HG03064 (cell line): Measurements from ENCODE around the gene ARID4A.
"Not testable (repeated sequence)": the region's sequence is repeated elsewhere in the genome, so short reads cannot be mapped to it uniquely, and the experiment has no call there.

Source experiments
- ATAC-seq: cut with Tn5 transposase; IDR thresholded peaks from one replicate; pipeline ENCODE4 v1.9.1; 2021; ENCODE audit warnings: low read depth; ENCODE audit not compliant: unreplicated experiment

ARID4A gene

DNA sequence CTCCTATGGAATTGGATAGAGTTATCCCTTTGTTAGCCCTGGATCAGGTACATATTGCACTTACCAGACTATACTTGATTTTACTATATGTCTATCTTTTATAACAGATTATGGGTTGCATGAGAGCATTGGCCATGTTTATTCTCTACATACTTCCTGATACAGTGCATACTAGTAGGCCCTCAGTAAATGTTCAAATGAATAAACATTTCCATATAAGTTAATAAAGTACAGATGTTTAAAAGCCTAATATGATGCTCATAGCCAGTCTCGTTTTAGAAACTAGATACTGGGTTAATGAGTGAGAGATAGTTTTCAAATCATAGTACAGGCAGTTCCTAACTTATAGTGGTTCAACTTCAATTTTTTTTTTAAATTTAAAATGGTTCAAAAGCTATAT is 57.9 kb downstream of the ARID4A start:
- no peak for ATAC-seq

DNA sequence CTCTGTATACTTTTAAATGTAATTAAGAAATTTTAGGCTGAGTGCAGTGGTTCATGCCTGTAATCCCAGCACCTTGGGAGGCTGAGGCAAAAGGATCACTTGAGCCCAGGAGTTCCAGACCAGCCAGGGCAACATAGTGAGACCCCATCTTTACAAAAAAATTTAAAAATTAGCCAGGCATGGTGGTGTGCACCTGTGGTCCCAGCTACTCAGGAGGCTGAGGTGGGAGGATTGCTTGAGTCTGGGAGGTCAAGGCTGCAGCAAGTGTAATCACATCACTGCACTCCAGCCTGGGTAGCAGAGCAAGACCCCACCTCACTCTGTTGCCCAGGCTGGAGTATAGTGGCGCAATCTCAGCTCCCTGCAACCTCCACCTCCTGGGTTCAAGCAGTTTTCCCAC is 63.9 kb downstream of the ARID4A start:
- ATAC-seq, result not testable (repeated sequence)

DNA sequence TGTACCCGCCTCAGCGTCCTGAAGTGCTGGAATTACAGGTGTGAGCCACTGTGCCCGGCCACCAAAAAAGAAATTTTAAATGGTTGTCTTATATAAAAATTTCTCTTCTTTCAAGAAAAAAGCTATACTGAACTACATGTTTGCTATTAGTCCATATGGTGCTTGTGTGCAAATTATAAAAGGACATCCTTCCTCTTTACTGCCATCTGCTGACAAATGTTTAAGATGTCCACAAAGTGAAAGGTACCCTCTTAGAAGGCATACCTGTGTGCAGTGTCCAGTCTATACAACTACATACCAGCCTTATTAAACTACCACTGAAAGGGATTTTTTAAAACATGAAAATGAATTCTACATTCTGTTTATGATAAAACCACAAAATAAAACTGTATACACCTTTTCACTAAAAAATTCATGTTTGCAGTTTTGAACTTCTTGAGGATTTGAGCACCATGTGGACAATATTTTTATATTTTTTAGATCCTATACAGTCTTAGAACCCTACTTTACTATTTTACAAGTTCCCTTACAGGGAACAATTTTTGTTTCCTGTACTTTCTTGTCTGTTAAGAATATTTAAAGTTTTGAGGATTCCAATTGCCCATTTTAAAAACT is 64.5 kb downstream of the ARID4A start:
- ATAC-seq, result no peak

DNA sequence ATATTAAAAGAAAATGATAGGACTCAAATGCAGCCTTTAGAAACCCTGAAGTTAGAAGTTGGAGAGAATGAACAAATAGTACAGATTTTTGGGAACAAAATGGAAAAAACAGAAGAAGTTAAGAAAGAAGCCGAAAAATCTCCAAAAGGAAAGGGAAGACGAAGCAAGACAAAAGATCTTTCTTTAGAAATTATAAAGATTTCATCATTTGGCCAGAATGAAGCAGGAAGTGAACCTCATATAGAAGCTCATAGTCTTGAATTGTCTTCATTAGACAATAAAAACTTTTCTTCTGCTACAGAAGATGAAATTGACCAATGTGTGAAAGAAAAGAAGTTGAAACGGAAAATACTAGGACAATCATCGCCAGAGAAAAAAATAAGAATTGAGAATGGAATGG is 66.0 kb downstream of the ARID4A start:
- ATAC-seq, result no peak

DNA sequence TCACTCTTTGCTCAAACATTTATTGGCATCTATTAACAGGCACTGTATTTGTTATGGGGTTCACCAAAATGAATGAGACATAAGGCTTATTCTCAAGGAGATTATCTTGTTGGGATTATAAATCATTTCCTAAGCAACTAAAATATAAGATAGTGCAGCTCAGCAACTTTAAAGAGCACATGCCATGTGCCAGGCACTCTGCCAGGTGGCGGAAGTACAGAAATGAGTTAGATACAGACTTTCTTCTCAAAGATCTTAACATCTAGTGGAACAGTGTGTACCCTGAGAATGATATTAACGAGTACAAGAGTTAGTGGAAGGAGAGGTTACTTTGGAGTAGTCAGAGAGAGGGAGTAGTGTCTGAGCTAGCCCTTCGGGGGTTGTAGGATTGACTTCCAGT is 68.9 kb downstream of the ARID4A start:
- ATAC-seq, result no peak

DNA sequence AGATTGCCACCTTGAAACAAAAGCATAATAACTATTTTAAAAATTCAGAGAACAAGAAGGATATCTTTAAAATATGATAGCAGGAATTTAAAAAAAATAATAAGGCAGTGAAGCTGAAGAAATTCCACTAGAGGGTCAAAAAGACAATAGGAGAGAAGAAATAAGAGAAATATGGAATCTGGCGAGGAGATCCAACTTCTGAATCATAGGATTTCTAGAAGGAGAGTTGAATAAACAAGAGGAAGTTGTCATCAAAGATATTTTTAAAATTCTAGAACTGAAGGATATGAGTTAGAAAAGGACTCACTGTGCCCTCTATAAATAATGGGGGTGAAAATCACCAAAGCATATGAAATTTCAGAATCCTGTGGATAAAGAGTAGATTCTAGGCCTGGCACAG is 70.6 kb downstream of the ARID4A start:
- ATAC-seq, result no peak

DNA sequence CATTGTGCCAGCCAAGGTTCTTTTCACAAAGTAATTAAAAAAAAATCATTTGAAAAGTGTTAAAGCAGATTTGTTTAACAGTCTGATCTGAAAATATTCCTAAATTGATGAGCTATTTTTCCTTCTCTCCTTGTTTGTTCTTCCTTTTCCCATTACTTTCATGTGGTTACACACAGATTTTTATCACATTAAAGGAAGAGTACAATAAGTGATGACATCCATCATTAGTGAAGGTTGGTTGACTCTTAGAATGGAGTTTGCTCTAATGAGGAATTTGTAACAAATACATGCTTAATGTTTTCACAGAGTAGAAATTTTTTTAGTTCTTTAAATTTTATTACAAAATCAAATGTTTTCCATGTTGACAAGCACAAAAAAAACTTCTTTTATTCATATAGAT is 78.4 kb downstream of the ARID4A start:
- no peak for ATAC-seq

DNA sequence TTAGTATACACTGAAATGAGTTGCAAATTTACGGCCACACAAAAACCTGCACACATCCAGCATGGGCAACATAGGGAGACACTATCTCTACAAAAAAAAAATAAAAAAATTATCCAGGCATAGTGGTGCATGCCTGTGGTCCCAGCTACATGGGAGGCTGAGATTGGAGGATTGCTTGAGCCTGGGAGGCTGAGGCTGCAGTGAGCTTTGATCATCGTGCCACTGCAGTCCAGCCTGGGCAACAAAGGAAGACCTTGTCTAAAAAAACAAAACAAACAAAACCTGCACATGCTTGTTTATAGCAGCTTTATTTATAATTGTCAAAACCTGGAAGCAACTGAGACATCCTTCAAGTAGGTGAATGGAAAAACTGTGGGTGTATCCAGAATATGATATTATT is 92.5 kb downstream of the ARID4A start:
- no peak for ATAC-seq

DNA sequence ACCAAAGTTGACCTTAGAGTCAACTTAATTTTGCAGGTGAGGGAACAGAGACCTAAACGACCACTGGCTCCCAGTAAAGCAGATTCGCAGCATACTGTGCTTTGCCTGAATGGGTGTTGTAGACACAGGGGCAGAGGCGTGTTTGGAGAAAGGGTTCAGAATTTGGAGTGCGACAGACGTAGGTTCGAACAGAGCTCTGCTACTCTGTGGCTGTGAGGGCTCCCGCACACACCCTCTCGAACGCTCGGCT is 97.1 kb downstream of the ARID4A start:
- ATAC-seq, result peak; percentile 12

DNA sequence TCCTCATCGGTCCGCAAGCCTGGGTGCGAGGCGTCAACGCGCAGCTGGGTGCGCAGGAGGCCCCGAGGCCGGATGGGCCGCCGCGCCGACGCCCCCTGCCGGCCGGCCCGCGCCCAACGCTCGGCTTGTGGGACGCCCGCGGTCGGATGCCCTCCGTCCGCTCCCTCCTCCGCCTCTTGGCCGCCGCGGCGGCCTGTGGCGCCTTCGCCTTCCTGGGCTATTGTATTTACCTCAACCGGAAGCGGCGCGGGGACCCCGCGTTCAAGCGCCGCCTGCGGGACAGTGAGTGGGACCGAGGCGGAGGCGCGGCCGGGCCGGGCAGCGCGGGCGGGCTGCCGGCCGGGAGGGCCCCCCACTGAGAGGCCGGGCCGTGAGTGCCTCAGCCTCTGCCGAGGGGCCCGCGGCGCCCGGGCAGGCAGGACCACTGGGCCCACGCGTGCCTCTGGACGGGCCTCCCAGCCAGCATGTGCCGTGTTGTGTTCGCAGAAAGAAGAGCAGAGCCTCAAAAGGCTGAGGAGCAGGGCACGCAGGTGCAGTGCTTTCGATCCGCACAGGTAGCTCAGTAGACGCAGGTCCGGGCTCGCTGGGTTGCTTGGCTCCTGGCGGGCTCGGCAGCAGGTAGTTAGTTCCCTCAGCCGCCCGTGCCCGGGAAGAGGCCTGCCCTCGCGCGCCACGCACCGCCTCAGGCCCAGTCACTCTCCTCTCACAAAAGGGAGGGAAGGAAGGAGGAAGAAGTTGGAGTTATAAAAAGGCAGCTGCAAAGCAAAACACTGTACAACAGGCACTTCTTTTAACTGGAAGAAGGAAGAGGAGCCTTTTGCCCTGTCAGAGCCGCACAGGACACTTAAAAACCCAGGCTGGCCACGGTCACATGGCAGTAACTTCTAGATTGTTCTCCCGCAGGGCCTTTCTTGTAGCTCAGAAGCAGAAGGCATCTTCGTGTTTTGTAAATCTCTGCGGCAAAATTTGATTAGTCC is 97.7 kb downstream of the ARID4A start, which contains the start of gene TOMM20L:
Gene TOMM20L (plus strand): TSS at position 119 of the 977 bp plus-strand sequence. CDS start 28 bp downstream, at position 147.
- ATAC-seq, result peak; percentile 90

DNA sequence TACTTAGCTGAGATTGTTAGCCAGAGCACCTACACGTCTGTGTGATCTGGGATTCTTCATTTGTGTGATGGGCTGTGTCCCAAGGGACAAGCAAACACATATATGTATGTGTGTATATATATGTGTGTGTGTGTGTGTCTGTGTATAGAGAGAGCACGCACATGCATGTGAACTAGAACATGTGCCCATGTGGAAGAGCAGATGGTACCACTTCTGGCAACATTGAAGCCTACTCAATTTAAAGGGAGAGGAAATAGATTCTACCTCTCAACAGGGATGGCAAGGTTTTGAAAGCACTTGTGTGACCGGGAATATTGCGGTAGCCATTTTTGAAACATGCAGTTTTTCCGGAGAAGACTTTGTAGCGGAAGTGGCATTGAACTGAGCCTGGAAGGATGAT is 98.8 kb downstream of the ARID4A start:
- ATAC-seq, result no peak

DNA sequence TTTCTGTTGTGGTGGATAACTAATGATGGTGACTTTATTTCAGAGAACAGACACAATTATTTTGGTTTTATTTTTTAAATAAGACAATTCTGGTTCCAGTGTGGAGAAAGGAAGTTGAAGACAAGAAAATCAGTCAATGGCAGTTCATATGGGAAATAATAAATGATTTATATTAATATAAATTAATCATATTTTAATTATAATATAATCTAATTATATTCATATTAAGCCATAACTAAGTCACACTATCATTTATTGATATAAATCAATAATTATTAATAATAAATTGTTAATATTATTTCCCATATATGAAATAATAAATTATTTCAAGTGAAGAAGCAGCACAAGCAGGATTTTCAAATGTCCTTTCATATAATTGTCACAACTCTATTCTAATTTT is 100.1 kb downstream of the ARID4A start:
- ATAC-seq, result no peak

DNA sequence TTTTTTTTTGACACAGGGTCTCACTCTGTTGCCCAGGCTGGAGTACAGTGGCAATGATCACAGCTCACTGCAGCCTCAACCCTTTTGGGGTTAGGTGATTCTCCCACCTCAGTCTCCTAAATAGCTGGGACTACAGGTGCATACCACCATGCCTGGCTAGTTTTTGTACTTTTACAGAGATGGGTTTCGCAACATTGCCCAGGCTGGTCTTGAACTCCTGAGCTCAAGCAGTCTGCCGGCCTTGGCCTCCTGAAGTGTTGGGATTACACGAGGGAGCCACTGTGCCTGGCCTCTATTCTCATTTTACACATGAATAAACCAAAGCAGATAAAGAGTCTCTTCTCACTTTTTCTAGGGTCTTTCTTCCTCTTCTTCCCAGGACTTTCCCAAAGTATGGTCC is 100.5 kb downstream of the ARID4A start:
- no peak for ATAC-seq

DNA sequence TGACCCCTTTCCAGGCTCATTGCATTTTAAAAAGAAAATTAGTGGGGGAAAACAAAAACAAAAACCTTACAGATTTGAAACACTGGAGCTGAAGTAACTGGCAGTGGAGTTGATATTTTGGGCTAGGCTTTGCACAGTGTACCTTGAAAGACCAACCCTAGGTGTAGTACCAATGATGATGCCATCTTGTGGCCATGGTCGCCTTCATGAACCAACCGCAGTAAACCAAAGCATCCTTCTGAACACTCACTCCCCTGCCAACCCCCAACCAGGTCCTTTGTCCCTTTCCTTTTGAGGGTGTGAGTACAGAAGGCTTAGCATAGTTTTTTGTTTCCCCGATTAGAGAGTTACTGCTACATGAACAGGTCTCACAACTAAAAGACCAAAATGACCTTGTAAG is 103.2 kb downstream of the ARID4A start:
- no peak for ATAC-seq

DNA sequence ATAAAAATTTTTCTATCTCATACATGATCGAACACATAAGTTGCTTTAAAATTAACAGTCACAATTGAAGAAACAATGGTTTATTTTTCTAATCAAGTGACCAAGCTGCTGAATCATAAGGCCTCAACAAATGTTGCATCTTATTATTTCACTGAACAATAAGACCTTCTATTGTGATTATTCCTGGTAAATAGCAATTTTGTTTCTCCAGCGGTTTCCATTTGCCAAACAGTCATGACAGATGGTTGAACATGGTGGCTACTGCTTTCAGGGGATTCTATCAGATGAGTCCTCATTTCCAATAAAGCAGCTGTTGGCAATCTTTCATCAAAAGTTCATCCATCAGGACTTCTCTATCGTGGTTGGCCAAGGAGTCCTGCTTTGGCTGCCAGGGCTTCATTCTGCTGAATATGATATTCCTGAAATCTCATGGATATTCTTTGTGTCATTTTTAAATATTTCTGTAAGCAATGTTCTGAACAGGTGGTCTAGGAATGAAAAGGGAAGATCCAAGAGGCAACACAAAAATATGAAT is 110.4 kb downstream of the ARID4A start:
- ATAC-seq, result no peak

DNA sequence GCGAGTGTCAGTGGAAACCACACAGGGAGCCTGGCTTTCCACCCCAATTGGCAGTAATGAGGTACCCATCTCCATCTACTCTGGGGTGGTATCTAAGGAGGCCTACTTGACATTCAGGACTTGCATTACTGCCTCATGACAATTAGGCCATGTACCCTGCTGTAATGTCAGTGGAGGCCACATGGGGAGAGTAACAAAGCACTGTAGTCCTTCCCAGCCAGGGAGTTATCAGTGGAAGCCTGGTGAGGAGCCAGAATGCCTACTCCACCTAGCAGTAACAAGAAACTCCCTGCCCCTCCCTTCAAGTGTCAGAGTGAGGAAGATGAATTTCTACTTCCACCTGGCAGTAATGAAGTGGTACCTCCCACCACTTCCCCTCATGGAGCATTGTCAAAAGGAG is 116.5 kb downstream of the ARID4A start:
- ATAC-seq, result no peak

DNA sequence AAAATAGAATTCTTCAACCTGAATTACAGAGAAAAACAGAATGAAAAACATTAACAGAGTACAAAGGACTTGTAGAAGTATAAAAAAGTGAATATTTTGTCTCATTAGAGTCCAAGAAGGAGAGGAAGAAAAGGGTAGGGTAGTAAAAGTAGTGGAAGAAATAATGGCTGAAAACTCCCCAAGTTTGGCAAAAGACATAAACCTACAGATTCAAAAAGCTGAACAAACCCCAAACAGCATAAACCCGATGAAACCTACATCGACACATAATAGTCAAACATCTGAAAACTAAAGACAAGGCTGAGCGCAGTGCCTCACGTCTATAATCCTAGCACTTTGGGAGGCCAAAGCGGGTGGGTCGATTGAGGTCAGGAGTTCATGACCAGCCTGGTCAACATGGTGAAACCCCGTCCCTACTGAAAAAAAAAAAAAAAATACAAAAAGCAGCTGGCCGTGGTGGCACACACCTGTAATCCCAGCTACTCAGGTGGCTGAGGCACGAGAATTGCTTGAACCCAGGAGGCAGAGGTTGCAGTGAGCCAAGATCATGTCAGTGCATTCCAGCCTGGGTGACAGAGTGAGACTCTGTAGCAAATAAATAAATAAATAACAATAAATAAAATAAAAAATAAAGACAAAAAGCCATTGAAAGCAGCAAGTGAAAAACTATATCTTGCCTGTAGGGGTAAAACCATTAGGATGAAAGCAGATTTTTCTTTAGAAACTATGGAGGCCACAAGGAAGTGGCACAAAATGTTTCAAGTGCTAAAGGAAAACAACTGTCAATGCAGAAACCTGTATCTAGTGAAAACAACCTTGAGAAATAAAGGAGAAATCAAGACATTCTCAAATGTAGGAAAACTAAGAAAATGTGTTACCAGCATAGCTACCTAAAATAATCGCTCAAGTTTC is 117.5 kb downstream of the ARID4A start:
- ATAC-seq, result no peak

DNA sequence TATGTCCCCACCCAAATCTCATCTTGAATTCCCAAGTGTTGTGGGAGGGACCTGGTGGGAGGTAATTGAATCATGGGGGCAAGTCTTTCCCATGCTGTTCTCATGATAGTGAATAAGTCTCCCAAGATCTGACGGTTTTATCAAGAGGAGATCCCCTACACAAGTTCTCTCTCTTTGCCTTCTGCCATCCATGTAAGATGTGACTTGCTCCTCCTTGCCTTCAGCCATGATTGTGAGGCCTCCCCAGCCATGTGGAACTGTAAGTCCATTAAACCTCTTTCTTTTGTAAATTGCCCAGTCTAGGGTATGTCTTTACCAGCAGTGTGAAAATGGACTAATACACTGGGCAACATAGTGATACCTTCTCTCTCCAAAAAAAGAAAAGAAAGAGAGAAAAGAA is 118.6 kb downstream of the ARID4A start:
- not testable (repeated sequence) for ATAC-seq
